GM12878 (cell line): ENCODE data around the gene CPVL. TPM values are rescaled to one million over a fixed set of nuclear protein-coding genes. Genes with fewer than 3 reads are reported as not detected.

ENCODE experiments used
- BRCA1 ChIP-seq: IDR thresholded peaks from 2 replicates; pipeline ENCODE4 v1.6.1; 2011; ENCODE audit warnings: low read depth, low read length, improper control_type of control experiment
- CHD1 ChIP-seq: IDR thresholded peaks from 2 replicates; pipeline ENCODE4 v1.6.1; 2012; ENCODE audit warnings: low read depth, low read length, improper control_type of control experiment
- CTCF ChIP-seq, 3 experiments: IDR thresholded peaks in 2 of 3; conservative IDR thresholded peaks in 1 of 3; 2 replicates each; pipeline ENCODE4 v1.5.1; 2011; ENCODE audit warnings: low read depth in 3 of 3, low read length in 3 of 3, mild to moderate bottlenecking in 3 of 3, control low read depth in 2 of 3, moderate library complexity in 2 of 3, inconsistent platforms in 1 of 3, mixed read lengths in 1 of 3; ENCODE audit not compliant: control insufficient read depth in 2 of 3, insufficient read depth in 1 of 3; ENCODE audit errors: extremely low read depth in 1 of 3
- FOXK2 ChIP-seq: fragments of 450-650 bp; IDR thresholded peaks from 2 replicates; pipeline ENCODE4 v1.6.1; 2017; ENCODE audit warnings: mild to moderate bottlenecking, moderate library complexity
- HSF1 ChIP-seq: fragments of 150-350 bp; IDR thresholded peaks from 2 replicates; pipeline ENCODE4 v1.6.1; 2014; ENCODE audit warnings: mild to moderate bottlenecking, low read depth, low read length
- NFXL1 ChIP-seq: fragments of 450-650 bp; IDR thresholded peaks from 2 replicates; pipeline ENCODE4 v1.6.1; 2017; ENCODE audit warnings: antibody characterized with exemption, mild to moderate bottlenecking, borderline replicate concordance
- RFX5 ChIP-seq: IDR thresholded peaks from 2 replicates; pipeline ENCODE4 v1.6.1; 2011; ENCODE audit warnings: low read depth, low read length, improper control_type of control experiment
- YY1 ChIP-seq: IDR thresholded peaks from 2 replicates; pipeline ENCODE4 v1.6.1; 2011; ENCODE audit warnings: low read depth, mild to moderate bottlenecking, low read length
- ZNF207 ChIP-seq: fragments of 450-650 bp; IDR thresholded peaks from 2 replicates; pipeline ENCODE4 v1.6.1; 2014; ENCODE audit warnings: antibody characterized with exemption, mild to moderate bottlenecking, borderline replicate concordance
- polyA plus RNA-seq, 11 experiments: library from polyadenylated mRNA; depleted of rRNA in 4 of 11; unstranded in 6 of 11; stranded (reverse) in 5 of 11; fragments of >200 nt; fragmentation: Nextera tagmentation in 4 of 11; fragmentation: Illumina TruSeq in 1 of 11; extraction: Ambion mirVana in 4 of 11; extraction: Trizol in 1 of 11; gene quantifications; 1 replicate in 1 of 11; 2 replicates in 10 of 11; pipeline versions ENCODE4 v1.2.1 to v1.2.3, GENCODE V29; 2011 to 2016; ENCODE audit warnings: inconsistent platforms in 2 of 11, missing spikeins in 2 of 11, low read depth in 1 of 11
- total RNA-seq, 4 experiments: library from RNA; depleted of rRNA in 3 of 4; stranded (reverse); fragments of >200 nt in 3 of 4; fragmentation: Illumina TruSeq in 1 of 4; extraction: Trizol in 1 of 4; gene quantifications; 2 replicates each; pipeline versions ENCODE4 v1.2.1 to v1.2.3, GENCODE V29; 2013 to 2021
- TF ChIP-seq, protein P1 (sequence below): IDR thresholded peaks from 2 replicates; pipeline ENCODE4 v1.6.1; 2011; ENCODE audit warnings: mild to moderate bottlenecking, low read depth, low read length, moderate library complexity; ENCODE audit not compliant: insufficient replicate concordance
- TF ChIP-seq, protein P2 (sequence below): fragments of 450-650 bp; formaldehyde crosslinking; IDR thresholded peaks from 2 replicates; pipeline ENCODE4 v1.4.0; 2022; ENCODE audit warnings: mild to moderate bottlenecking, moderate library complexity

The CPVL gene
- total and polyA plus RNA-seq, 10 of the 15 experiments (the other 5 are each of a cell fraction or from before 2014, with no cell fraction given), result 0.59 TPM; not detected in 9

DNA sequence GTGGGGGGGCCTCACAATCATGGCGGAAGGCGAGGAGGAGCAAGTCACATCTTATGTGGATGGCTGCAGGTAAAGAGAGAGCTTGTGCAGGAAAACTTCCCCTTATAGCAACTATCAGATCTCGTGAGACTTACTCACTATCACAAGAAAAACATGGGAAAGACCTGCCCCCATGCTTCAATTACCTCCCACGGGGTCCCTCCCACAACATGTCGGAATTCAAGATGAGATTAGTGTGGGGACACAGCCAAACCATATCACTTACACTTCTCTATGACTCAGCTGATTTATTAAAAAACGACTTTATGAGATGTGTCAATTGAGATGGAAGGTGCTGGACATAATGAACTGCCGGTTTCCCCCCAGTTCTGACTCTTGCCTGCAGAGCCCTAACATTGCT, 24.4 kb upstream of the CPVL start (continued):
- no peak for TF ChIP-seq CTCF (IDR thresholded peaks at IDR 0.05 in 2 of 3, conservative IDR thresholded peaks at IDR 0.05 in 1 of 3; ENCODE audit: control insufficient read depth in 2 of 3, extremely low read depth in 1 of 3, insufficient read depth in 1 of 3, low read depth in 3 of 3, low read length in 3 of 3)
- no peak for TF ChIP-seq BRCA1
- TF ChIP-seq YY1, result no peak
- no peak for TF ChIP-seq FOXK2
- TF ChIP-seq, protein P1, sequence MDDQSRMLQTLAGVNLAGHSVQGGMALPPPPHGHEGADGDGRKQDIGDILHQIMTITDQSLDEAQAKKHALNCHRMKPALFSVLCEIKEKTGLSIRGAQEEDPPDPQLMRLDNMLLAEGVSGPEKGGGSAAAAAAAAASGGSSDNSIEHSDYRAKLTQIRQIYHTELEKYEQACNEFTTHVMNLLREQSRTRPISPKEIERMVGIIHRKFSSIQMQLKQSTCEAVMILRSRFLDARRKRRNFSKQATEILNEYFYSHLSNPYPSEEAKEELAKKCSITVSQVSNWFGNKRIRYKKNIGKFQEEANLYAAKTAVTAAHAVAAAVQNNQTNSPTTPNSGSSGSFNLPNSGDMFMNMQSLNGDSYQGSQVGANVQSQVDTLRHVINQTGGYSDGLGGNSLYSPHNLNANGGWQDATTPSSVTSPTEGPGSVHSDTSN, result no peak
- no peak for TF ChIP-seq RFX5
- TF ChIP-seq NFXL1, result no peak
- TF ChIP-seq, protein P2, sequence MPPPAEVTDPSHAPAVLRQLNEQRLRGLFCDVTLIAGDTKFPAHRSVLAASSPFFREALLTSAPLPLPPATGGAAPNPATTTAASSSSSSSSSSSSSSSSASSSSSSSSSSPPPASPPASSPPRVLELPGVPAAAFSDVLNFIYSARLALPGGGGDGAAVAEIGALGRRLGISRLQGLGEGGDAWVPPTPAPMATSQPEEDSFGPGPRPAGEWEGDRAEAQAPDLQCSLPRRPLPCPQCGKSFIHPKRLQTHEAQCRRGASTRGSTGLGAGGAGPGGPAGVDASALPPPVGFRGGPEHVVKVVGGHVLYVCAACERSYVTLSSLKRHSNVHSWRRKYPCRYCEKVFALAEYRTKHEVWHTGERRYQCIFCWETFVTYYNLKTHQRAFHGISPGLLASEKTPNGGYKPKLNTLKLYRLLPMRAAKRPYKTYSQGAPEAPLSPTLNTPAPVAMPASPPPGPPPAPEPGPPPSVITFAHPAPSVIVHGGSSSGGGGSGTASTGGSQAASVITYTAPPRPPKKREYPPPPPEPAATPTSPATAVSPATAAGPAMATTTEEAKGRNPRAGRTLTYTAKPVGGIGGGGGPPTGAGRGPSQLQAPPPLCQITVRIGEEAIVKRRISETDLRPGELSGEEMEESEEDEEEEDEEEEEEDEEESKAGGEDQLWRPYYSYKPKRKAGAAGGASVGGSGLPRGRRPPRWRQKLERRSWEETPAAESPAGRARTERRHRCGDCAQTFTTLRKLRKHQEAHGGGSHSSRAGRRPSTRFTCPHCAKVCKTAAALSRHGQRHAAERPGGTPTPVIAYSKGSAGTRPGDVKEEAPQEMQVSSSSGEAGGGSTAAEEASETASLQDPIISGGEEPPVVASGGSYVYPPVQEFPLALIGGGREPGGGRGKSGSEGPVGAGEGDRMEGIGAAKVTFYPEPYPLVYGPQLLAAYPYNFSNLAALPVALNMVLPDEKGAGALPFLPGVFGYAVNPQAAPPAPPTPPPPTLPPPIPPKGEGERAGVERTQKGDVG, result no peak
- TF ChIP-seq HSF1, result no peak
- no peak for TF ChIP-seq ZNF207
- TF ChIP-seq CHD1, result no peak
